ENCODE results near the gene SFSWAP.

Gene SFSWAP

DNA sequence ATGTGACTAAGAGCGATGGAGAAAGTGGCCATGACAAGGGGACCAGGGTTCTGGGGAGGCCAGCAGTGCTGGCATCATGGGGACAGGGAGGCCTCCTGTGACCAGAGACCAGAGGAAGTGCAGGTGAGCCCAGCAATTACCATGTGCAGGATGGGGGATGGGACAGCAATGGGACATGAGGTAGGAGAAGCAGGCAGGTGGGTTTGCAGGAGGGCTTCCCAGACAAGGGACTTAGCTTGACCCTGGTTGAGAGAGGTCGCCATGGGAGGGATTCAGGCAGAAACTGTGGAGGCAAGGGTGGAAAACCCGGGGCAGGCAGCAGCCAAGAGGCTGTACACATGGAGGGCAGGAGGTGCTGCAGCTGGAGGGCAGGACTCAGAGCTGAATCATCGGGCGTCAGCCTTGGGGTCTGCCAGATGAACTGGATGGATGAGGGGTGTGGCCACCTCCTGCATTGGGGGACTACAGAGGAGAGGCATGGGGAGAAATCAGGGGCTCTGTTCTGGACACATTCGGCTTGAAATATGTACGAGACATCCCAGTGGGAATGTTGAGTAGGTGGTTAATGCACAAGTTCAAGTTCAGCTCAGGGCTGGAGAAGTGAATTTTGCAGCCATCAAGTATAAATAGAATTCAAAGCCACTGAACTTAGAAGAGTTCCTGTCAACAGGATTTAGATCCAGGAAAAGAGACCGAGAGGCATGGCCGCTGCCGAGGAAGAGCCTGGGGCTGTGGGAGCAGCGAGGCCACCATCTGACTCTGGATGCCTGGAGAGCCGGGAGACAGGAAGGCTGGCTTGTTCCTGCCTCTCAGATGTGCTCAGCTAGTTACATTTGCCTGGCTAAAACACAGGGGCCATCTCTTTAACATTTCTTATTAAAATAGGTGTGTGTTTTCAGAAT, 36.6 kb downstream of the SFSWAP start:
- in situ Hi-C loops (cut with MboI; ENCODE audit: low pct_unique_long_range_greater_than_20kb, low sequenced_read_pairs, unreplicated experiment) = no loop called here
- DNase-seq (ENCODE audit: low spot score) = no peak
- TF ChIP-seq, protein P1, sequence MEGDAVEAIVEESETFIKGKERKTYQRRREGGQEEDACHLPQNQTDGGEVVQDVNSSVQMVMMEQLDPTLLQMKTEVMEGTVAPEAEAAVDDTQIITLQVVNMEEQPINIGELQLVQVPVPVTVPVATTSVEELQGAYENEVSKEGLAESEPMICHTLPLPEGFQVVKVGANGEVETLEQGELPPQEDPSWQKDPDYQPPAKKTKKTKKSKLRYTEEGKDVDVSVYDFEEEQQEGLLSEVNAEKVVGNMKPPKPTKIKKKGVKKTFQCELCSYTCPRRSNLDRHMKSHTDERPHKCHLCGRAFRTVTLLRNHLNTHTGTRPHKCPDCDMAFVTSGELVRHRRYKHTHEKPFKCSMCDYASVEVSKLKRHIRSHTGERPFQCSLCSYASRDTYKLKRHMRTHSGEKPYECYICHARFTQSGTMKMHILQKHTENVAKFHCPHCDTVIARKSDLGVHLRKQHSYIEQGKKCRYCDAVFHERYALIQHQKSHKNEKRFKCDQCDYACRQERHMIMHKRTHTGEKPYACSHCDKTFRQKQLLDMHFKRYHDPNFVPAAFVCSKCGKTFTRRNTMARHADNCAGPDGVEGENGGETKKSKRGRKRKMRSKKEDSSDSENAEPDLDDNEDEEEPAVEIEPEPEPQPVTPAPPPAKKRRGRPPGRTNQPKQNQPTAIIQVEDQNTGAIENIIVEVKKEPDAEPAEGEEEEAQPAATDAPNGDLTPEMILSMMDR (IDR thresholded peaks at IDR 0.05; ENCODE audit: extremely low read depth, insufficient read depth, missing control alignments) = no peak

DNA sequence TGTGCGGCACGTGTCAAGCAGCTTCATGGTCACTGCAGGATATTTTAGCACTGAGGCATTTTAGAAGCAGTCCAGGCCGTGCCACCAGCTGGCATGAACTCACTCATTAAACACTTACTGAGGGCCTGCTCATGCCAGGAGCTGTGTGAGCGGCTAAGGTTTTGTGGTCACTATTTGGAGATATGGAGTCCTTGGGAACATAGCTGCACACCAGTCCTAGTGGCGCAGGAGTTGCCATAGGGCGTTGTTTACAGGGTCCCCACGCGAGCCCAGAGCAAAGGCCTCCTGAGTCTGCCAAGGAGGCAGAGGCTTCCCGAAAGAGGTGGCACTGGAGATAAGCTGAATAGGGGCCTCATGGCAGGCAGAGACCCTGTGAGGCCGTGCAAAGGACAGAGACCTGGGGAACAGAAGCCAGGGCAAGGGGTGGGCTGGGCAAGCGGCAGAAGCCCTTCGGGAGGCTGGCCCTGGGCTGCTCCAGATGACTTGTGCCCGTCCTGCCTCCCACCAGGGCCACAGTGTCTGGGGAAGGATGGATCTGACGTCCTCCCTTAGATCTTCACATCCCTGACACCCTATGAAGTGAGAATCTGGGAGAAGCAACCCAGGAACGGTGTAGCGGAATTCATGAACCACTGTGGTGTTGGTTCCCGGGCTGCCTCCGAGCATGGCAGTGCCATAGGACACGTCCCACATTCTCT, 38.9 kb downstream of the SFSWAP start:
- DNase-seq (ENCODE audit: low spot score) = no peak
- TF ChIP-seq, protein P1 (IDR thresholded peaks at IDR 0.05; ENCODE audit: extremely low read depth, insufficient read depth, missing control alignments) = no peak
- in situ Hi-C loops (cut with MboI; ENCODE audit: low pct_unique_long_range_greater_than_20kb, low sequenced_read_pairs, unreplicated experiment) = no loop called here

DNA sequence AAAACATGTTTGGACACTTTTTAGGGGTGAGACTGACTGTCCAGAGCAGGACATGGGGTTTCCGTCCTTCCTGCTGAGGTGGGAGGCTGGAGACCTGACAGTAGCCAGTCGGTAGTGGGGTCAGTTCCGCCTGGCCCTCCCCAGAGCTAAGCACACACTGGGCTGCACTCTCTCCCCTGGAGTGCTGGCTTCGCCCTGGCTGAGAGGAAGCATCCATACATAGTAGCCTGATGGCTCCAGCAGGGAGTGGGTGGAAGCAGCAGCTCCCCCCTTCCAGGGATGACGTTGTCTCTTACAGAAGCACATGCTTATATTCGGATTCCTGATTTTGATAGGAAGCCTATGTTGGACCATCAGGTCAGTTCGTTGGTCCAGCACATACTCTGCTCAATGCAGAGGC, 40.4 kb downstream of the SFSWAP start:
- DNase-seq (ENCODE audit: low spot score) = no peak
- TF ChIP-seq, protein P1 (IDR thresholded peaks at IDR 0.05; ENCODE audit: extremely low read depth, insufficient read depth, missing control alignments) = no peak
- in situ Hi-C loops (cut with MboI; ENCODE audit: low pct_unique_long_range_greater_than_20kb, low sequenced_read_pairs, unreplicated experiment) = no loop called here

DNA sequence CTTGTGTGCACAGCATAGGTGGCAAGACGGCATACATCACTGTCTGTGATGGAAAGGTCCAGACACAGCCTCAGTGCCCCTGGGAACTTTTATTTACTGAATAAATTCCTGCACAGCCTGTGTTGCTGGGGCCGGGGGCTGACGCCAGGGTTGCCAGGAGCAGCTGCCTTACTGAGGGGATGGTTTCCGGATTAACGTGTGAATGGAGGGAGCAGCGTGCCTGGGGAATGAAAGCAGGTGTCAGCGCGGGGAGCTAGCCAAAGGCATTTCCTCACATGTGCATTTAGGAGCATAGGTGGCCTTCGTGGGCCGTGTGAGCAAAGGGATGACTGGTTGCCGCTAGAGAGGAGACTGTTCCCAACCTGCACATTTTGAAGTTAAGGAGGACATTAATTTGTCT, 41.6 kb downstream of the SFSWAP start:
- TF ChIP-seq, protein P1 (IDR thresholded peaks at IDR 0.05; ENCODE audit: extremely low read depth, insufficient read depth, missing control alignments) = no peak
- in situ Hi-C loops (cut with MboI; ENCODE audit: low pct_unique_long_range_greater_than_20kb, low sequenced_read_pairs, unreplicated experiment) = no loop called here
- DNase-seq (ENCODE audit: low spot score) = no peak

DNA sequence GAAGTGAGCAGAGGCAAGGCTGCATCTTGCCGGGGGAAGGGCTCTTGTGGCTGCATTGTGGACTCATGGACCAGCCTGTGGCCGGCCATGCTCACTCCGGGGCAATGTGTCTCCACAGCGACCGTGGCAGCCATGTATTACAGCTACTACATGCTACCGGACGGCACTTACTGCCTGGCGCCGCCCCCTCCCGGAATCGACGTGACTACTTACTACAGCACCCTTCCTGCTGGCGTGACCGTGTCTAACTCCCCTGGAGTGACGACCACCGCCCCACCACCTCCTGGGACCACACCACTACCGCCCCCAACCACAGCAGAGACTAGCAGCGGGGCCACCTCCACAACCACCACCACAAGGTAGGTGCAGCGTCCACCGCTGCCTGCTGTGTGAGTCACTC, 42.1 kb downstream of the SFSWAP start:
- TF ChIP-seq, protein P1 (IDR thresholded peaks at IDR 0.05; ENCODE audit: extremely low read depth, insufficient read depth, missing control alignments) = no peak
- DNase-seq (ENCODE audit: low spot score) = no peak
- in situ Hi-C loops (cut with MboI; ENCODE audit: low pct_unique_long_range_greater_than_20kb, low sequenced_read_pairs, unreplicated experiment) = no loop called here

DNA sequence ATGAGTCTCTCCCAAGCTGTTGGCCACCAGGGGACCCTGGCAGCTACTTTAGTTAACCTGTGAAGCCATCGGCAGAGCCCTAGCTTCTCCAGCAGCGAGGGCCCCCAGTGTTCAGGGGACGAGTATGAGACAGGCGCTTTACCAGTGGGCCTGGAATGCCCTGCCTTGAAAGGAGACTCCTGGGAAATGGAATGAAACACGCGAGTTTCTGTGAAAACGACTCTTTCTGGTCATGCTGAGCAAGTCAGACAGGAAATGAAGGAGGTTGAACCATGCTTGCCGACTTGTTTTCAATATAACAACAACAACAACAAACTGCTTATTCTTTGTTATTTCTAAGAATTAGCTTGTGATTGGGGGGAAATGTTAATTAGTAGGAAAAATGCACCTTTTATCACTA, 42.9 kb downstream of the SFSWAP start:
- in situ Hi-C loops (cut with MboI; ENCODE audit: low pct_unique_long_range_greater_than_20kb, low sequenced_read_pairs, unreplicated experiment) = no loop called here
- TF ChIP-seq, protein P1 (IDR thresholded peaks at IDR 0.05; ENCODE audit: extremely low read depth, insufficient read depth, missing control alignments) = no peak
- no peak for DNase-seq (ENCODE audit: low spot score)
